H1 (cell line): ENCODE measurements around the gene SHISA9. TPM values are rescaled to one million over a fixed set of nuclear protein-coding genes. Genes with fewer than 3 reads are reported as not detected.

ENCODE experiments used
- RFX5 ChIP-seq: IDR thresholded peaks from 2 replicates; pipeline ENCODE4 v1.6.1; 2011; ENCODE audit warnings: low read depth, low read length, improper control_type of control experiment, borderline replicate concordance
- polyA plus RNA-seq, 7 experiments: library from polyadenylated mRNA; depleted of rRNA in 3 of 7; stranded (reverse) in 5 of 7; unstranded in 2 of 7; fragments of >200 nt in 5 of 7; fragments of 200-250 nt in 2 of 7; gene quantifications; 1 replicate in 5 of 7; 2 replicates in 1 of 7; 4 replicates in 1 of 7; pipeline versions ENCODE4 v1.2.1 to v1.2.3, GENCODE V29; 2011 to 2013; ENCODE audit warnings: missing spikeins in 2 of 7, mixed read lengths in 2 of 7
- total RNA-seq: library from RNA; stranded (reverse); fragmentation: NEBNext Ultra II Directional; extraction: Animal tissue kit (Norgen Biotek cat#: 25700); gene quantifications from 2 replicates; pipeline ENCODE4 v1.2.1, GENCODE V29; 2021
- TF ChIP-seq, protein P1 (sequence below): IDR thresholded peaks from 2 replicates; pipeline ENCODE4 v1.6.1; 2012; ENCODE audit warnings: inconsistent platforms

SHISA9 gene
- total and polyA plus RNA-seq, 2 of the 8 experiments (the other 6 are each of a cell fraction or from before 2014, with no cell fraction given): 25.6 to 39.8 TPM

GRCh38 chr16:13139661-13140241 is 238.4 kb downstream of the SHISA9 start (continued):
- no peak for TF ChIP-seq RFX5
- TF ChIP-seq, protein P1, sequence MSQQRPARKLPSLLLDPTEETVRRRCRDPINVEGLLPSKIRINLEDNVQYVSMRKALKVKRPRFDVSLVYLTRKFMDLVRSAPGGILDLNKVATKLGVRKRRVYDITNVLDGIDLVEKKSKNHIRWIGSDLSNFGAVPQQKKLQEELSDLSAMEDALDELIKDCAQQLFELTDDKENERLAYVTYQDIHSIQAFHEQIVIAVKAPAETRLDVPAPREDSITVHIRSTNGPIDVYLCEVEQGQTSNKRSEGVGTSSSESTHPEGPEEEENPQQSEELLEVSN: no peak
- TF ChIP-seq, all 59 proteins: peak for 0
